ENCODE results near the gene SH3BP2.

The SH3BP2 gene

DNA sequence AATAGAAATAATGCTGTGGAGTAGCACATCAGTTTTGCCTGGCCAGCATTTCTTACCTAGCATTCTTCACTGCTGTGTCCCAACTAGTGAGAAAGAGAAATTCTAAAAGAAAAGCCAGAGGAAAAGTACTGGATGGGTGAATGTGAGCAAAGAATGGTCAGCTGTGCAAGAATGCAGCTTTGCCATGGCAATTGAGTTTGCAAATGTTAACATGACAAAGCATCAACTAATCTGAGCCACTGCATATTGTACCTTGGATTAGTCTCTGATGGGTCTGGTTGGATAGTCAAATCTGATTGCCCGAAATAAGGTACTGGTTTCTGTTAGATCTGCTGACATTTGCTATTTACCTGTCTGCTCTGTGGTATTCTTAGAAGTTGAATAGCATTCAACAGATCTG lies 89.5 kb downstream of the SH3BP2 start:
- DNase-seq: no peak

DNA sequence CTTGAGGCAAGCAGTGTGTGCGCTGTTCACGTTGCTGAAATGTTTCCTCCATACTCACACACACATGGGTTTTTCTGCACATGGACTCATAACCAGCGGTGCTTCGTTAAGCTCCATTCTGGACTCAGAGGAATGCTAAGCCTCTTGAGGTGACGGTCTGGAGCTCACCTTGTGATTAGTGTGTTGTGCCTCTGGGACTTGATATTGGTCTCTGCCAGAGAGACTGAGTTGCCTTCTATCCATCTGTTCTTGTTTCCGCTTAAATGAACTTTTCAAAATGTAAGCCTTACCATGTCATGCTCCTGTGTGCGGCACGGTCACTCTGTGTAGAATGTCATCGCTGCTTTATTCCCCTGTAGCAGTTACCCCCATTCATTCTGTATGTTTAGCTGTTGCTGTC lies 93.3 kb downstream of the SH3BP2 start:
- DNase-seq: no peak

DNA sequence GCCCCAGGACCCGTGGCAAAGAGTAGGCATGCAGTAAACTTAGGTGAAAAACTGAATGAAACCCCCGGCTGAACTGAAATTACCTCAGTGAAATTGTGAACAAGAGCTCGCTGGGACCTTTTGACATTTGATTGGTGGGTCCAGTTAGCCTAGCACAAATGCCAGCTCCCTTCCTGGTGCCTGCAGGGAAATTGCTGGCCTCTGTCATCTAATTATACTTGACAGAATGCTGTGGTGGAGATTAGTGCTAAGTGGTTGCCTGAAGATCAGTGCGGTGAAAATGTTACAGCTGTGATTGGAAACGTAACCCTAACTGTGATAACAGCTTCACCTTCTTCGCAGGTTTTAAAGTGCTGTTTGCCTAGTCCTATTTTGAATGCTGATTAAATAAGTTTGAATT lies 93.7 kb downstream of the SH3BP2 start:
- no peak for DNase-seq

DNA sequence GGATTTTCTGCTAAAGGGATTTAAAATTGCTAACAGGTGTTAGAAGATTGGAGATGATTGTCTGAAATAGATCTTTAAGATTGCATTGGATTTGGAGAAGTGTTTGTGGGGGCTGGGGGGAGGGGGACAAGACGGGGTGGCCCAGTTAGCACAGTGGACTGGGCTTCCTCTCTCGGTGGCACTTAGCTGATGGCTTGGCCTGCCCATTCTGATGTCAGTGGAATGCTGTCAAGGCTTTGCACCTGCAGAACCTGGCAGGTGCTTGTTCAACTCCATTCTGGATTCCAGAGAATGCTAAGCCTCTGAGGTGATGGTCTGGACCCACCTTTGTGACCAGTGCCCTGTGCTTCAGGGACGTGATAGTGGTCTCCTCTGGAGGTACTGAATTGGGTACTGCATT lies 94.5 kb downstream of the SH3BP2 start:
- no peak for DNase-seq

DNA sequence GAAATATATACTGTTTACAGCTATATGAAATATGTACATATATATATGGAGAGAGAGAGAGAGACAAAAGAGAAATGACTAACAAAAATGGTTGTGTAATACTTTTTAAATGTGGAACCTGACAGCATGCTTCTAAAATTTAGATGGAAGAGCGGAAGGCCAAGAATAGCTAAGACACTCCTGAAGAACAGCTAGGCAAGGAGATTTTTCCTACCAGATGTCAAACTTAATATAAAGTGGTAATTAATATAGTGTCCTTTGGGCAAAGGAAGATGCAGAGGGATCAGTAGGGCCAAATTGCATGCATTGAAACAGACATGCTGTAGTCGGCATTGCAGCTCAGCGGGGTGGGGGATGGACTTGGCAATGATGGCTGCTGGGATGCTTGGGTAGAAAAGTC lies 96.0 kb downstream of the SH3BP2 start:
- no peak for DNase-seq
